Neuron (in vitro differentiated cells): ENCODE measurements around the gene ADGRB3.
A peak's percentile ranks its signal among the peaks of the same experiment; 100 is the strongest.

Experiments
- H2AFZ ChIP-seq: one replicate; pipeline ENCODE4 v1.6.1; 2013; ENCODE audit warnings: low read depth, mild to moderate bottlenecking, inconsistent platforms, low read length, moderate library complexity
- H3K27me3 ChIP-seq: one replicate; pipeline ENCODE4 v1.6.1; 2013; ENCODE audit warnings: low read length; ENCODE audit not compliant: insufficient read depth
- H3K36me3 ChIP-seq: one replicate; pipeline ENCODE4 v1.6.1; 2013; ENCODE audit warnings: low read length; ENCODE audit not compliant: insufficient read depth
- H3K4me1 ChIP-seq: one replicate; pipeline ENCODE4 v1.6.1; 2013; ENCODE audit warnings: low read length; ENCODE audit not compliant: insufficient read depth
- H3K4me3 ChIP-seq: 2 replicates; pipeline ENCODE4 v1.5.1; 2013; ENCODE audit warnings: mild to moderate bottlenecking, low read length, moderate library complexity
- H3K9me3 ChIP-seq: one replicate; pipeline ENCODE4 v1.6.1; 2013; ENCODE audit warnings: low read length

The ADGRB3 gene

GRCh38 chr6:69216127-69216526 is 581.0 kb downstream of the ADGRB3 start:
- H3K27me3 ChIP-seq: no peaks in the 10 kb centered on the region
- no peak overlapping the region for H2AFZ ChIP-seq
- H3K9me3 ChIP-seq: no peaks in the 10 kb centered on the region
- H3K36me3 ChIP-seq: no peaks in the 10 kb centered on the region
- peaks cover 11% of the 10 kb centered on the region for H3K4me1 ChIP-seq
- no peak overlapping the region for H3K4me3 ChIP-seq

- Histone ChIP-seq H2AFZ (no peak overlapping the region), H3K36me3 (no peaks in the 10 kb centered on the region), H3K4me1 (peaks cover 11% of the 10 kb centered on the region), H3K27me3 (no peaks in the 10 kb centered on the region), H3K4me3 (no peak overlapping the region), H3K9me3 (no peaks in the 10 kb centered on the region)
These were observed 582.3 kb downstream of the ADGRB3 start for GRCh38 chr6:69217343-69217742.

- Histone ChIP-seq H3K36me3 (no peaks in the 10 kb centered on the region), H3K4me1 (peaks cover 11% of the 10 kb centered on the region), H3K9me3 (no peaks in the 10 kb centered on the region), H3K27me3 (no peaks in the 10 kb centered on the region), H2AFZ (no peak overlapping the region), H3K4me3 (no peak overlapping the region)
These were observed 585.3 kb downstream of the ADGRB3 start for GRCh38 chr6:69220375-69220774.

- Histone ChIP-seq H3K36me3 (no peaks in the 10 kb centered on the region), H3K4me1 (peaks cover 9% of the 10 kb centered on the region), H3K4me3 (no peak overlapping the region), H3K9me3 (no peaks in the 10 kb centered on the region), H2AFZ (no peak overlapping the region), H3K27me3 (no peaks in the 10 kb centered on the region)
These were observed 596.9 kb downstream of the ADGRB3 start for GRCh38 chr6:69232008-69232407.

- no peaks in the 10 kb centered on the region for H3K27me3 ChIP-seq
- no peaks in the 10 kb centered on the region for H3K36me3 ChIP-seq
- peak overlapping the region; percentile 17 for H2AFZ ChIP-seq
- peak overlapping the region; percentile 51 for H3K4me3 ChIP-seq
- no peaks in the 10 kb centered on the region for H3K9me3 ChIP-seq
- H3K4me1 ChIP-seq: peaks cover 10% of the 10 kb centered on the region
These were observed 597.4 kb downstream of the ADGRB3 start for GRCh38 chr6:69232496-69232895.

- Histone ChIP-seq H3K9me3 (no peaks in the 10 kb centered on the region), H3K27me3 (no peaks in the 10 kb centered on the region), H3K36me3 (no peaks in the 10 kb centered on the region), H2AFZ (peak overlapping the region; percentile 17), H3K4me3 (peak overlapping the region; percentile 51), H3K4me1 (peaks cover 15% of the 10 kb centered on the region)
These were observed 597.9 kb downstream of the ADGRB3 start for GRCh38 chr6:69232911-69233448.

- Histone ChIP-seq H2AFZ (no peak overlapping the region), H3K9me3 (no peaks in the 10 kb centered on the region), H3K36me3 (no peaks in the 10 kb centered on the region), H3K27me3 (no peaks in the 10 kb centered on the region), H3K4me1 (peaks cover 14% of the 10 kb centered on the region), H3K4me3 (no peak overlapping the region)
These were observed 603.0 kb downstream of the ADGRB3 start for GRCh38 chr6:69238067-69238466.

GRCh38 chr6:69246983-69247382 is 611.9 kb downstream of the ADGRB3 start:
- no peaks in the 10 kb centered on the region for H3K9me3 ChIP-seq
- no peaks in the 10 kb centered on the region for H3K36me3 ChIP-seq
- no peak overlapping the region for H3K4me3 ChIP-seq
- no peak overlapping the region for H2AFZ ChIP-seq
- H3K27me3 ChIP-seq: no peaks in the 10 kb centered on the region
- H3K4me1 ChIP-seq: peaks cover 3% of the 10 kb centered on the region

GRCh38 chr6:69261010-69261409 is 625.9 kb downstream of the ADGRB3 start:
- Histone ChIP-seq H3K27me3 (no peaks in the 10 kb centered on the region), H2AFZ (no peak overlapping the region), H3K4me3 (no peak overlapping the region), H3K36me3 (no peaks in the 10 kb centered on the region), H3K4me1 (peaks cover 38% of the 10 kb centered on the region), H3K9me3 (no peaks in the 10 kb centered on the region)

GRCh38 chr6:69263297-69263696 is 628.2 kb downstream of the ADGRB3 start:
- Histone ChIP-seq H2AFZ (no peak overlapping the region), H3K27me3 (no peaks in the 10 kb centered on the region), H3K36me3 (no peaks in the 10 kb centered on the region), H3K4me1 (peaks cover 54% of the 10 kb centered on the region), H3K9me3 (no peaks in the 10 kb centered on the region), H3K4me3 (no peak overlapping the region)

GRCh38 chr6:69265090-69265489 is 630.0 kb downstream of the ADGRB3 start:
- H2AFZ ChIP-seq: no peak overlapping the region
- no peaks in the 10 kb centered on the region for H3K9me3 ChIP-seq
- no peaks in the 10 kb centered on the region for H3K27me3 ChIP-seq
- H3K4me1 ChIP-seq: peaks cover 58% of the 10 kb centered on the region
- H3K36me3 ChIP-seq: no peaks in the 10 kb centered on the region
- H3K4me3 ChIP-seq: no peak overlapping the region

GRCh38 chr6:69265706-69266105 is 630.6 kb downstream of the ADGRB3 start:
- Histone ChIP-seq H3K4me3 (no peak overlapping the region), H2AFZ (no peak overlapping the region), H3K9me3 (no peaks in the 10 kb centered on the region), H3K4me1 (peaks cover 52% of the 10 kb centered on the region), H3K27me3 (no peaks in the 10 kb centered on the region), H3K36me3 (no peaks in the 10 kb centered on the region)

GRCh38 chr6:69276204-69276603 is 641.1 kb downstream of the ADGRB3 start:
- Histone ChIP-seq H3K9me3 (no peaks in the 10 kb centered on the region), H3K36me3 (no peaks in the 10 kb centered on the region), H3K27me3 (no peaks in the 10 kb centered on the region), H3K4me1 (peaks cover 21% of the 10 kb centered on the region), H3K4me3 (no peak overlapping the region), H2AFZ (no peak overlapping the region)

- H3K27me3 ChIP-seq: no peaks in the 10 kb centered on the region
- H3K36me3 ChIP-seq: no peaks in the 10 kb centered on the region
- H3K4me1 ChIP-seq: peaks cover 29% of the 10 kb centered on the region
- H2AFZ ChIP-seq: peak overlapping the region; percentile 49
- no peak overlapping the region for H3K4me3 ChIP-seq
- H3K9me3 ChIP-seq: no peaks in the 10 kb centered on the region
These were observed 644.7 kb downstream of the ADGRB3 start for GRCh38 chr6:69279805-69280204.
